Spleen (tissue), 7 donors: ENCODE measurements around the gene LCE6A.

Experiments used
- CTCF ChIP-seq, 11 experiments: fragments of 200-600 bp in 7 of 11; fragments of 450-650 bp in 4 of 11; sonication (generic) in 4 of 11; IDR thresholded peaks in 8 of 11; conservative IDR thresholded peaks in 3 of 11; 1 replicate in 7 of 11; 2 replicates in 4 of 11; pipeline versions ENCODE4 v1.4.0 to v1.8.0; 2016 to 2021; ENCODE audit warnings: antibody characterized with exemption in 11 of 11, inconsistent platforms in 4 of 11, mild to moderate bottlenecking in 1 of 11
- POLR2A ChIP-seq, 3 donors: fragments of 450-650 bp; IDR thresholded peaks; one replicate each; pipeline ENCODE4 v1.5.1; 2017; ENCODE audit warnings: antibody characterized with exemption in 3 of 3, mild to moderate bottlenecking in 1 of 3
- donor health status: DM: no; HTN: no; CAD: no; lungs with moderate emphysema.
- donor health status: DM: no; HTN: no; CAD: no.
- donor health status: DM: no; HTN: no; CAD: no.

- TF ChIP-seq CTCF (IDR thresholded peaks at IDR 0.05 in 8 of 11, conservative IDR thresholded peaks at IDR 0.05 in 3 of 11) (no peak), POLR2A (IDR thresholded peaks at IDR 0.05) (no peak)
Measured at GRCh38 chr1:152861374-152861773, 18.7 kb downstream of the LCE6A start.
